GM12874 (cell line): Measurements from ENCODE around the gene IRX2.

Source experiments
- TF ChIP-seq, protein P1 (sequence below): IDR thresholded peaks from 2 replicates; pipeline ENCODE4 v1.5.1; 2011; ENCODE audit warnings: low read depth, mild to moderate bottlenecking, control low read depth, low read length, moderate library complexity; ENCODE audit not compliant: insufficient read depth

IRX2 gene

DNA sequence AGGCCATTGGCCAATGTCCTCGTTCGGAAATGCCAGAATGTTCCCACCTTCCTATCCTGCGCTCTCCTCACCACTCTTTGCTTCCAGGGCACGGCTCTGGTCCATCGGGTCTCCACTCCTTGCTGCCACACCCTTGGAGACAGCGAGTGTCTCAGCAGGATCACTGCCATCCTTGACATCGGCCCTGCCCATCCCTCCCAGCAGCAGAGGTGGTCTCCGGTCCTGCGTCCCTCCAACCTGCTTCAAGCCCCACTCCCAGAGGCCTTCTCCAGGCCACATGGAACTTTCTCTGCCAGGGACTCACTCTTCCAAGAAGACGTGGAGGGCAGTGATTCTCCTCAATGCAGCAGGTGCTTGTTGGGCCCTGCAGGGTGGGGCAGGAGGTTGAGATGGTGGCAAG is 42.7 kb downstream of the IRX2 start:
- TF ChIP-seq, protein P1, sequence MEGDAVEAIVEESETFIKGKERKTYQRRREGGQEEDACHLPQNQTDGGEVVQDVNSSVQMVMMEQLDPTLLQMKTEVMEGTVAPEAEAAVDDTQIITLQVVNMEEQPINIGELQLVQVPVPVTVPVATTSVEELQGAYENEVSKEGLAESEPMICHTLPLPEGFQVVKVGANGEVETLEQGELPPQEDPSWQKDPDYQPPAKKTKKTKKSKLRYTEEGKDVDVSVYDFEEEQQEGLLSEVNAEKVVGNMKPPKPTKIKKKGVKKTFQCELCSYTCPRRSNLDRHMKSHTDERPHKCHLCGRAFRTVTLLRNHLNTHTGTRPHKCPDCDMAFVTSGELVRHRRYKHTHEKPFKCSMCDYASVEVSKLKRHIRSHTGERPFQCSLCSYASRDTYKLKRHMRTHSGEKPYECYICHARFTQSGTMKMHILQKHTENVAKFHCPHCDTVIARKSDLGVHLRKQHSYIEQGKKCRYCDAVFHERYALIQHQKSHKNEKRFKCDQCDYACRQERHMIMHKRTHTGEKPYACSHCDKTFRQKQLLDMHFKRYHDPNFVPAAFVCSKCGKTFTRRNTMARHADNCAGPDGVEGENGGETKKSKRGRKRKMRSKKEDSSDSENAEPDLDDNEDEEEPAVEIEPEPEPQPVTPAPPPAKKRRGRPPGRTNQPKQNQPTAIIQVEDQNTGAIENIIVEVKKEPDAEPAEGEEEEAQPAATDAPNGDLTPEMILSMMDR: no peak

DNA sequence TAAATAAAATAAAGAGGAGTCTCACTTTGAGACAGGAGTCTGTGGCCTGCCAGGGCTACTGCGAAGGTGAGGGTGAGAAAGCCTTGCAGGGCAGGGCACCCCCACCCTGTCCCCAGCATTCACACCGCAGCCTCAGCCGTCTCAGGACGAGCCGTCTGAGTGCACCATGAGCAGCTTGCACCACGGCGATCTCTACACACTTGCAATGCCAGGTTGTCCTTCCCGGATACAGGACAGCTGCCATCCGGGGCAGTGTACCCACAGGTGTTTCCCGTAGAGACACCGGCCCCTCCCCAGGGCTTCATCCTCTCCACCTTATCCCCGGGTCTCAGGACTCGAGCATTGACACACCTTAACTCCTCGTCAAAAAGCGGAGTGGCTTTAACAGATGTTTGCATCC is 43.3 kb downstream of the IRX2 start:
- TF ChIP-seq, protein P1: no peak

DNA sequence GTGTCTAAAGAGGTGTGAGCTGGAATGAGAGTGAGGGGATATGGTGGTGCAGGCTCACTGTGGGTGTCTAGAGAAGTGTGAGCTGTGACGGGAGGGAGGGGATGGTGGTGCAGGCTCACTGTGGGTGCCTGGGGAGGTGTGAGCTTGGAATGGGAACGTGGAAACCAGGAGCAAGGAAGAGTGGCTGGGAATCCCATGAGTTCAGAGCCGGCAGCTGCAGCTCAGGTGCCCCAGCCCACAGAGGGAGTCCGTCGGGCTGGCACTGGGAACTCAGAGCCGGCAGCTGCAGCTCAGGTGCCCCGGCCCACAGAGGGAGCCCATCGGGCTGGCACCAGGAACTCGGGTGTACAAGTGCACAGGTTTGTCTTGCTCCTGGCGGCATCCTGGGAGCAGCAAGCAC is 45.6 kb downstream of the IRX2 start:
- TF ChIP-seq, protein P1: no peak

DNA sequence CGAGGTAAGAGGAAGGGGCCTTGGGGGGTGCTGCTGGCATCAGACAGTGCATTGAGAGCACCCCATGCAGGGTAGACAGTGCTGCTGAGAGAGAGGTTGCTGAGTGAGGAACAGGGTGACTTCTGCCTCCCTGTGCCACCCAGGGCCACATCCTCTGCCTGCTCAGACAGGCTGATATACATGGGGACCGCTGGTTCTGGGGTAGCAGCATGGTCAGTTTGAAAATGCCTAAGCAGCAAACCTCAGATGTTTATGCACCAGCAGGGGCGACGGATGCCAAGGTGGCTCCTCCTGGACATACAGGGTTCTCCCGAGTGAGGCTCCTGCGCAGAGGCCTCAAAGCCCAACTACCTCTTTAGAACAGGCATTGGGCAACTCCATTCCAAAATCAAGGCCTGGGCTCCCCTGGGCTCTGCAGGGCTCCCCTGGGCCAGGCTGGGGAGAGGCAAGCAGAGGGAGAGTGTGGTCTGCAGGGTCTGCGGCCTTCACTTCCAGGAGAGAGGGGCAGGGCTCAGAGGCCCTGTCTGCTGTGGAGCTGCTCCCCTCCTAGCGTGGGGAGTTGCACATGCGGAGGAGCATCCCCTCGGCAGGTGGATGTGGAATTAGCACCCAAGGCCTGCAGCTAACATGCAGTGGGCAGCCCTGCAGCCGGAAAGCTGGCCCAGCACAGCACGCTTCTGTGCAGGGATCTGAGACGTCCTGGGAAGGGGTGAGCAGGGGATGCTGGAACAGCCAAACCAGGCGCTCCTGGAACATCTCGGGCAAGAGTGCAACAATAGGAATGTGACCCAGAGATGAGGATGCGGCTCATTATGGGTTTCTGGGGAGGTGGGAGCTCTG is 46.5 kb downstream of the IRX2 start:
- TF ChIP-seq, protein P1: no peak

DNA sequence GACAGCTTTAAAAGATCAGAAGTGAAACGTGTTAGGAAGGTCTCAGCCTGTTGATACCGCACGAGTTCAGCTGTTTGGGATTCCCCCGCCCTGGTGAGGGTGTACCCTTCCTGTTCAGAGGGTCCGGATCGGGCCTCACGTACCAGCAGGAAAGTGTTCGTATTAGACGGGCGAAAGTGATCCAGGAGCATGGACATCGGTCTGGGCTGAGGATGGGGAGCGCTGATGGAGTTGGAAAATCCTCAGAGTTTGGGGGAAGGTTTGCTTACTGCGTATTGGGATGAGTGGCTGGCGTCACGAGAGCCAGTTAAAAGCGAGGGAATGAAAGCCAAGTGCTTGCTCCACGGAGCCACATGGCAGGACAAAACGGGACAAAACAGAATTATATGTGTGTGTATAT is 47.4 kb downstream of the IRX2 start:
- TF ChIP-seq, protein P1: no peak

DNA sequence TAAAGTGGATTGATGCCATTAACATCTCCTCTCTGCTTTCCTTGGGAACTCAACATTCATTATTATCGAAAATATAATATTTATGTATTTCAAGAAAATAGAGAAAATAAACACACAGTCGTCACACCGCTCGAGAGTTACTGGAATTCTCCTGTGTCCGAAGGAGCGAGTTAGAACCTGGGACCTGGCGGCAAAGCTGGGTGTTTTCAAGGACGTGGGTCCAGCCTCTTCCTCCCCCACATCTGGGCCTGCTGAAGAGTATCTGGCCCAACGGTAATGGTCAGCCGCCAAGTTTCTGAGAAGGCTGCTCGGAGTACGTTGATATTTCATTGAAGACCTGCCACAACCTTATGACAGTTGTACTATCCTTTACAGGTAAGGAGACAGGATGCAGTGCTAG is 47.9 kb downstream of the IRX2 start:
- TF ChIP-seq, protein P1: no peak

DNA sequence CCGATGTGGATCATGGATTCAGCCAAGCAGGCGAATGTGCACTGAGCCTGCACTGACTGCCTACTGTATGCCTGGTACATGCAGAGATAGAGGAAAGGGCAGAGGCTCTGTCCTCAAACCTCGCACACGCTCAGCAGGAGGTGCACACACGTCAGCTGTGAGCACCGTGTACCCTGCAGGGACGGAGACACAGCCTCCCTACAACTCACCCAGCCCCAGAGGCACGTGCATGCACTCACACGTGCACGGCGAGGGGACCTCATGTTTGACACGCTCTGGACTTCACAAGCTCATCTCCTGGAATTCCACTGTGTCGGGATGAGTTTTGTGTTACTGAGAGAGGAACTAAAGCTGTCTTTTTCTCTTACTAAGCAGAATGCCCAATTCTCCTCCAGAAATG is 48.4 kb downstream of the IRX2 start:
- TF ChIP-seq, protein P1: no peak
